ENCODE data around the gene AURKB. TPM values are rescaled to one million over a fixed set of nuclear protein-coding genes. Genes with fewer than 3 reads are reported as not detected.

The AURKB gene
- total RNA-seq, 4 donors from 2014 or later, result 2.2 to 8.6 (median 5.6) TPM

DNA sequence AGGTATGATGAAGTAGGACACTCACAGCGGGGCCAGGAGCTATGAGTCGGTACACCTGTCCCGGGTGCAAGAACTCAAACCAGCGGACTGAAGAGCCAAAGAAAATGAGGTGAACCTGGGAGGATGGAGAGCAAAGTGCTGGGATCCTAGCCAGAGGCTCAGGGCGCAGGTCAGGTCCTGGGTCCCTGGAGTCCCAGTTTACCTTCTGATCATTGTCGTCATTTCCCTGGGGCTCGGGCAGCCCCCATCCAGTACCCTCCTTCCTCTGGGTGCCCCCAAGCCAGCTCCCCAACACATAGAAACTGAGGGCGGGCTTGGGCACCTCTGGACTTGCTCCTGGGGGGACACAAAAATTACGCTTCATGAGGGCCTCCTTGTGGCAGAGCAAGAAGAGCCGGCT lies 21.3 kb upstream of the AURKB start:
- in situ Hi-C loops (cut with MboI; ENCODE audit: low pct_ligation_motif_present in 1 of 4, low pct_unique_long_range_greater_than_20kb in 1 of 4, low sequenced_read_pairs in 3 of 4) (loop anchor here in 1 of 4 donors (10.0 kb wide), 1 partner anchor 73 kb away; no protein-coding TSS in a partner anchor), intact Hi-C loops (cut with DNase I; ENCODE audit: low total_unique reads) (no loop called here)
- no peak overlapping the region for H3K27ac ChIP-seq
- H3K4me3 ChIP-seq, result no peak overlapping the region
- no peaks in the 10 kb centered on the region for H3K9me3 ChIP-seq
- TF ChIP-seq EP300 (IDR thresholded peaks at IDR 0.05; ENCODE audit: low read depth) (no peak), CTCF (IDR thresholded peaks at IDR 0.05) (no peak), POLR2AphosphoS5 (IDR thresholded peaks at IDR 0.05) (no peak), POLR2A (IDR thresholded peaks at IDR 0.05) (no peak)
- peaks cover 0 to 80% (median 40%) of the 10 kb centered on the region in 4 donors for H3K36me3 ChIP-seq
- no peak for DNase-seq
- 95% methylated on average over 10 of the region's 10 CpGs; no CpG with 5 or more reads in 1 of the 2 donors for WGBS, 2 donors (ENCODE audit: low coverage in 1 of 2)
- no peaks in the 10 kb centered on the region for H3K27me3 ChIP-seq
- peaks cover 0 to 10% (median 3%) of the 10 kb centered on the region in 4 donors for H3K4me1 ChIP-seq

GRCh38 chr17:8227238-8227581 lies 16.8 kb upstream of the AURKB start:
- Histone ChIP-seq H3K27me3 (no peaks in the 10 kb centered on the region), H3K36me3 (peaks cover 0 to 37% (median 20%) of the 10 kb centered on the region in 4 donors), H3K4me1 (peaks cover 8 to 24% (median 15%) of the 10 kb centered on the region in 4 donors), H3K4me3 (peak overlapping the region in 3 of 4 donors; percentile 17 to 36 (median 21)), H3K27ac (peak overlapping the region; percentile 76 to 85 (median 80)), H3K9me3 (no peaks in the 10 kb centered on the region)
- WGBS, 2 donors (ENCODE audit: low coverage in 1 of 2), result 91% methylated on average over 4 of the region's 4 CpGs; no CpG with 5 or more reads in 1 of the 2 donors
- DNase-seq, result no peak
- intact Hi-C loops (cut with DNase I; ENCODE audit: low total_unique reads) (no loop called here), in situ Hi-C loops (cut with MboI; ENCODE audit: low pct_ligation_motif_present in 1 of 4, low pct_unique_long_range_greater_than_20kb in 1 of 4, low sequenced_read_pairs in 3 of 4) (no loop called here)
- TF ChIP-seq CTCF (IDR thresholded peaks at IDR 0.05) (no peak), EP300 (IDR thresholded peaks at IDR 0.05; ENCODE audit: low read depth) (no peak), POLR2A (IDR thresholded peaks at IDR 0.05) (no peak), POLR2AphosphoS5 (IDR thresholded peaks at IDR 0.05) (no peak)

- Histone ChIP-seq H3K4me1 (peaks cover 8 to 27% (median 16%) of the 10 kb centered on the region in 4 donors), H3K36me3 (peaks cover 0 to 32% (median 15%) of the 10 kb centered on the region in 4 donors), H3K4me3 (peak overlapping the region in 3 of 4 donors; percentile 17 to 36 (median 21)), H3K9me3 (no peaks in the 10 kb centered on the region), H3K27ac (peak overlapping the region; percentile 76 to 85 (median 80)), H3K27me3 (no peaks in the 10 kb centered on the region)
- in situ Hi-C loops (cut with MboI; ENCODE audit: low pct_ligation_motif_present in 1 of 4, low pct_unique_long_range_greater_than_20kb in 1 of 4, low sequenced_read_pairs in 3 of 4), result no loop called here
- WGBS, 2 donors (ENCODE audit: low coverage in 1 of 2), result 0 to 13% methylated on average over 9 to 32 of the region's 32 CpGs
- TF ChIP-seq CTCF (IDR thresholded peaks at IDR 0.05) (no peak), POLR2A (IDR thresholded peaks at IDR 0.05) (peak; percentile 49), POLR2AphosphoS5 (IDR thresholded peaks at IDR 0.05) (peak in 2 of 3 donors; percentile 36 to 41)
- peak; percentile 81 for DNase-seq
- intact Hi-C loops (cut with DNase I; ENCODE audit: low total_unique reads), result no loop called here
Measured at GRCh38 chr17:8226536-8227237, 16.3 kb upstream of the AURKB start.

DNA sequence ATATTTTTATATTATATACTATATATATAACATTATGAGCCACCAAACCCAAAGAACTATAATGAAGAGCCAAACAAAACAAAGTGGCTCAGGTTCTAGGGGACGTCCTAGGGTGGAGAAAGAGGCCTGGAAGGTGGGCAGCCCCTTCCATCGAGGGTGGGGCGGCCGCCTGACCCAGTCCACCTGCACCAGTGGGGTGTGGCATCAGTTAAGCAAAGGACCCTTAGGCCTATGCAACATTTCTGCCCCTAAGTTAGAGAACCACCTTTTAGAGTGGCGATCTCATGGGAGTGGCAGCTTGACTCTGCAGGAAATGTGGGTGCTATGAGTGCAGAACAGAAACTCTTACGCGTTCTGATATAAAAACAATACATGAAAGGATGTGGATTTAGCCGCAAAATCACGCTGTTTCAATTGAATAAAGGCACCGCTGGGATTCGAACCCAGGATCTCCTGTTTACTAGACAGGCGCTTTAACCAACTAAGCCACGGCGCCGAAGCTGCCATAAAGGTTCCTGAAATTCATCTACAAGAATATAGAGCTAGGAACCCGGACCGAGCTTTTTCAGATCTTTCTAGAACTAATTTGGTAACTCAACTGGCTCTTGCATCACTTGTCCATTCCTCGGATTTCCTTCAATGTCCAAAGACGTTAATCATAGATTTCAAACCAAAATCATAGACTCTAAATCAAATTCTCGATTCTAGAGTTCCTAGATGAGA lies 15.6 kb upstream of the AURKB start:
- H3K4me3 ChIP-seq, result peak overlapping the region in 2 of 4 donors; percentile 17 to 36
- in situ Hi-C loops (cut with MboI; ENCODE audit: low pct_ligation_motif_present in 1 of 4, low pct_unique_long_range_greater_than_20kb in 1 of 4, low sequenced_read_pairs in 3 of 4), result no loop called here
- intact Hi-C loops (cut with DNase I; ENCODE audit: low total_unique reads), result no loop called here

More for the DNA sequence above, 15.6 kb upstream of the AURKB start:
- Histone ChIP-seq H3K36me3 (peaks cover 0 to 24% (median 11%) of the 10 kb centered on the region in 4 donors), H3K4me1 (peaks cover 8 to 29% (median 16%) of the 10 kb centered on the region in 4 donors), H3K27ac (peak overlapping the region; percentile 76 to 85 (median 80)), H3K9me3 (no peaks in the 10 kb centered on the region), H3K27me3 (no peaks in the 10 kb centered on the region)
- 40 to 43% methylated on average over 15 to 20 of the region's 20 CpGs for WGBS, 2 donors (ENCODE audit: low coverage in 1 of 2)
- no peak for TF ChIP-seq EP300 (IDR thresholded peaks at IDR 0.05; ENCODE audit: low read depth)
- TF ChIP-seq POLR2A (IDR thresholded peaks at IDR 0.05), result no peak
- TF ChIP-seq CTCF (IDR thresholded peaks at IDR 0.05), result no peak
- no peak for TF ChIP-seq POLR2AphosphoS5 (IDR thresholded peaks at IDR 0.05)
- DNase-seq, result peak; percentile 54
